ENCODE data around the gene SLC6A9. TPM values are rescaled to one million over a fixed set of nuclear protein-coding genes. Genes with fewer than 3 reads are reported as not detected.

Gene SLC6A9
- total RNA-seq, 1 experiment from 2014 or later, result 30.1 TPM

DNA sequence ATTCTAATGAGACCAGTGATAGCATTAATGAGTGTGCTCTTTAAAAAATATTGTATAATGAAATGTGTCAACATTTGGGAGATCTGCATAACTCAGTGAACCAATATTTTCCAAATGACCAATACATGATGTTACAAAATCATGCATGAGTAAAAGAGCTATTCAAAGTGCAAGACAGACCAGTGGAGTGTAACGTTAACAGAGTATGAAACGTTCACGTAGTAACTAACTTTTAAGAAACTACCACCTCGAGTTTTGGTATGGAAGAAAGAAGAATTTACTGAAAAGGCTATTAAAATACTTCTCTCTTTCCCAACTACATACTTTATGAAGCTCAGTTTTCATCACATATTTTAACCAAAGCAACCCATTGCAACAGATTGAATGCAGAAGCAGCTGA is 9.6 kb upstream of the SLC6A9 start:
- H3K4me1 ChIP-seq (ENCODE audit: insufficient read depth, low read length), result no peaks in the 10 kb centered on the region
- no peak overlapping the region for H3K23ac ChIP-seq (ENCODE audit: insufficient read length, low read depth, low read length)
- H3K9me3 ChIP-seq (ENCODE audit: control insufficient read depth, low read depth, low read length), result no peaks in the 10 kb centered on the region
- H3K27ac ChIP-seq (ENCODE audit: insufficient read length, low read depth, low read length), result no peak overlapping the region
- no peak overlapping the region for H2BK12ac ChIP-seq (ENCODE audit: insufficient read length, low read depth, low read length)
- WGBS (ENCODE audit: extremely low coverage, insufficient read length, low lambda C conversion rate), result no CpG with 5 or more reads among the region's 4 CpGs
- no peak overlapping the region for H3K4ac ChIP-seq (ENCODE audit: low read depth, low read length)
- H4K20me1 ChIP-seq (ENCODE audit: control insufficient read depth, insufficient read depth, insufficient read length), result no peaks in the 10 kb centered on the region
- H3K14ac ChIP-seq (ENCODE audit: insufficient read depth, low read length), result no peak overlapping the region
- no peak overlapping the region for H2AFZ ChIP-seq (ENCODE audit: low read length)
- H3K23me2 ChIP-seq (ENCODE audit: insufficient read length, low read depth, low read length, poor library complexity, severe bottlenecking), result no peaks in the 10 kb centered on the region
- no peak overlapping the region for H2BK5ac ChIP-seq (ENCODE audit: insufficient read length, low read length)
- no peaks in the 10 kb centered on the region; a peak in 1 of 7 replicates for H3K36me3 Mint-ChIP-seq (ENCODE audit: insufficient read depth in 1 of 3, low read depth in 3 of 3)
- no peaks in the 10 kb centered on the region for H3K79me2 ChIP-seq (ENCODE audit: insufficient read depth, low read length)
- DNase-seq, result no peak
- no peaks in the 10 kb centered on the region for H3K79me1 ChIP-seq (ENCODE audit: insufficient read depth, low read depth, low read length, poor library complexity, severe bottlenecking)
- no peak overlapping the region for H2BK20ac ChIP-seq (ENCODE audit: low read depth, low read length, poor library complexity, severe bottlenecking)
- no peaks in the 10 kb centered on the region for H3K9me3 Mint-ChIP-seq
- peaks cover 14 to 18% of the 10 kb centered on the region in 2 experiments for H3K4me1 Mint-ChIP-seq
- H3K27ac Mint-ChIP-seq, result no peak overlapping the region
- no peak overlapping the region for H2AK5ac ChIP-seq (ENCODE audit: insufficient read length, low read length)
- H3T11ph ChIP-seq (ENCODE audit: low read length), result no peak overlapping the region
- no peak overlapping the region for H4K91ac ChIP-seq (ENCODE audit: insufficient read length, low read depth, low read length)
- H3K56ac ChIP-seq (ENCODE audit: insufficient read length, low read depth, low read length), result no peak overlapping the region
- H3K27me3 Mint-ChIP-seq (ENCODE audit: low read depth), result peaks cover 26% of the 10 kb centered on the region
- no peak overlapping the region for H3K4me3 Mint-ChIP-seq
- no peak for TF ChIP-seq CTCF (conservative IDR thresholded peaks at IDR 0.05)
- no peak overlapping the region for H2BK120ac ChIP-seq (ENCODE audit: low read depth, low read length, poor library complexity, severe bottlenecking)
- H4K8ac ChIP-seq (replicated peaks; ENCODE audit: insufficient read length, low read depth, low read length), result no peak overlapping the region
- no peak overlapping the region for H3K18ac ChIP-seq (ENCODE audit: insufficient read length, low read depth, low read length)
- H2BK15ac ChIP-seq (ENCODE audit: low read depth, low read length), result no peak overlapping the region
- no peak overlapping the region for H4K5ac ChIP-seq (ENCODE audit: insufficient read length, low read depth, low read length)
- no peak overlapping the region for H3K9ac ChIP-seq (ENCODE audit: extremely low read depth, insufficient read length, low read length)
- H3K4me2 ChIP-seq (ENCODE audit: insufficient read depth, insufficient read length, low read length), result no peak overlapping the region
- H3K27me3 ChIP-seq (ENCODE audit: insufficient read depth, low read length), result no peaks in the 10 kb centered on the region

Measured in H9 (cell line).